AG04449 (cell line): ENCODE data around the gene HOXA13.

Source experiments
- CTCF ChIA-PET: fragments of 350-600 bp; formaldehyde crosslinking; extraction: SDS; loops from one replicate; lab custom pipeline; 2021; ENCODE audit warnings: antibody characterized with exemption; lab: Yijun Ruan, JAX
- POLR2A ChIA-PET: fragments of 400-600, 350-600 bp; formaldehyde crosslinking; extraction: SDS; loops from one replicate; lab custom pipeline; 2020; ENCODE audit warnings: antibody characterized with exemption, inconsistent platforms; lab: Yijun Ruan, JAX
- DNase-seq: peaks from one replicate; pipeline ENCODE4 v3.0.0-alpha.2; 2010; ENCODE audit warnings: low read depth, low spot score
- H3K4me3 ChIP-seq: 2 replicates; pipeline ENCODE4 v1.5.1; 2011; ENCODE audit warnings: low read depth, mild to moderate bottlenecking, control low read depth, low read length
- TF ChIP-seq, protein P1 (sequence below): IDR thresholded peaks from one replicate; pipeline ENCODE4 v1.5.1; 2011; ENCODE audit warnings: mild to moderate bottlenecking, moderate library complexity, low read length, control low read depth, inconsistent platforms; ENCODE audit not compliant: insufficient read depth; ENCODE audit errors: missing control alignments

The HOXA13 gene

DNA sequence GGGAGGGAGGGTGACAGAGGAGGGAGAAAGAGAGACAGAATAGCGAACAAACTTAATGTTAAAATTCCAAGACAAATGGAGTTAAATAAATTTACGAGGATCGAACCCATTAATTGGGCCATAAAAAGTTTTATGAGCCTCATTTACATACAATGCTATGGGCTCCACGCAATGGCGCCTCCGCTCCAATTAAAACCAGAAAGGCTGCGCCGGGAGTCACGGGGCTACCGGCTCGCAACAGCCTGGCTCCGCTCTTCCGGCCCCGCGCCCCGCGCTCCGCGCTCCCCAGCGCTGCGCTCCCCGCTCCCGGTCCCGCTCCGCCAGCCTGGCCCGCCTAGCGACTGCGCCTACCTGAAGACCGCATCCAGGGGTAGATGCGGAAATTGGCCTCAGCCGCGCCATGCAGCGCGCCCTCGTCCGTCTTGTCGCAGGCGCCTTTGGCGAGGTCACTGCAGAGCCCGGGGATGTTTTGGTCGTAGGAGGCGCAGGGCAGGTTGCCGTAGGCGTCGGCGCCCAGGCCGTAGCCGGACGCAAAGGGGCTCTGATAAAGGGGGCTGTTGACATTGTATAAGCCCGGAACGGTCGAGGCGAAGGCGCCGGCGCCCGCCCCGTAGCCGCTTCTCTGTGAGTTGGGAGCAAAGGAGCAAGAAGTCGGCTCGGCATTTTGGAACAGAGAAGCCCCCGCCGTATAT, 43.9 kb downstream of the HOXA13 start:
- H3K4me3 ChIP-seq: peak overlapping the region; percentile 64
- CTCF ChIA-PET: interaction anchor here (0.8 to 4.9 kb wide), 14 partner anchors 6 to 791 kb away, joined by 3 to 42 read pairs (median 4); partner anchors contain the start of genes HOXA5, HOXA6 and HOXA9
- DNase-seq: no peak
- POLR2A ChIA-PET: interaction anchor here (1.0 to 1.4 kb wide), 2 partner anchors 10 to 13 kb away, joined by 3 read pairs; partner anchors contain the start of gene HOXA9
- TF ChIP-seq, protein P1, sequence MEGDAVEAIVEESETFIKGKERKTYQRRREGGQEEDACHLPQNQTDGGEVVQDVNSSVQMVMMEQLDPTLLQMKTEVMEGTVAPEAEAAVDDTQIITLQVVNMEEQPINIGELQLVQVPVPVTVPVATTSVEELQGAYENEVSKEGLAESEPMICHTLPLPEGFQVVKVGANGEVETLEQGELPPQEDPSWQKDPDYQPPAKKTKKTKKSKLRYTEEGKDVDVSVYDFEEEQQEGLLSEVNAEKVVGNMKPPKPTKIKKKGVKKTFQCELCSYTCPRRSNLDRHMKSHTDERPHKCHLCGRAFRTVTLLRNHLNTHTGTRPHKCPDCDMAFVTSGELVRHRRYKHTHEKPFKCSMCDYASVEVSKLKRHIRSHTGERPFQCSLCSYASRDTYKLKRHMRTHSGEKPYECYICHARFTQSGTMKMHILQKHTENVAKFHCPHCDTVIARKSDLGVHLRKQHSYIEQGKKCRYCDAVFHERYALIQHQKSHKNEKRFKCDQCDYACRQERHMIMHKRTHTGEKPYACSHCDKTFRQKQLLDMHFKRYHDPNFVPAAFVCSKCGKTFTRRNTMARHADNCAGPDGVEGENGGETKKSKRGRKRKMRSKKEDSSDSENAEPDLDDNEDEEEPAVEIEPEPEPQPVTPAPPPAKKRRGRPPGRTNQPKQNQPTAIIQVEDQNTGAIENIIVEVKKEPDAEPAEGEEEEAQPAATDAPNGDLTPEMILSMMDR: no peak

DNA sequence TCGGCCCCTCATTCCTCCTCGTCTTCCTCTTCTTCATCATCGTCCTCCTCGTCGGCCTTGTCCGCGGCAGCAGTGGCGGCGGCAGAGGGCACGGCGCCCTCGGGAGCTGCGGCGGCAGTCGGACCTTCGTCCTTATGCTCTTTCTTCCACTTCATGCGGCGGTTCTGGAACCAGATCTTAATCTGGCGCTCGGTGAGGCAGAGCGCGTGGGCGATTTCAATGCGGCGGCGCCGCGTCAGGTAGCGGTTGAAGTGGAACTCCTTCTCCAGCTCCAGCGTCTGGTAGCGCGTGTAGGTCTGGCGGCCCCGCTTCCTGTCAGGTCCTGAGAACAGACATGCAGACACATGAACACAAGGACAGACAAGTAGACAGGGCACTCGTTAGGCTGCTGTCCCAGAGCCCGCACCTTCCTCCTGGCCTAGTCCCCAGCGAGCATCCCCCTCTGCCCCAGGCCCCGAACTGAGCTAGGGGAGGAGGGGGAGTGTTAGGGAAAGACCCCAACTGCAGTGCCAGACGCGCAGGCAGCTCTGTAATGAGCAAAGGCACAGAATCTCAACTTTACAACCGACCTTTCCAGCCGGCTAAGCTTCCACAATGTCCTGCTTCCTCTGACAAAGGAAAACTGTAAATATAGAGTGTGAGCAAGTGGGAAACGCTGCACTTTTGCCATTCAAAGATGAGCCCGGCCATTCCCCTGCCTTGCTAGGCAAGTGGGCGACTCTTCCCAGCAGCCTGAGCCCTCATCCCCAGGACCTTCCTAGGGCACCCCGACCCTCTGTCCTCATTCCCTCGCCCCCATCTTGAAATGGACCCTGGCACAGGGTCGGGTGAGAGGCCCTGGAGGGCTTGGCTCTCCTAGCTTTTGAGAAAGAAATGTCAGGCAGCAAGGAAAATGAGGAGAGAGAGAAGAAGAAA, 44.7 kb downstream of the HOXA13 start:
- TF ChIP-seq, protein P1: no peak
- peak overlapping the region; percentile 64 for H3K4me3 ChIP-seq
- CTCF ChIA-PET: interaction anchor here (0.8 to 4.9 kb wide), 3 partner anchors 13 to 785 kb away, joined by 3 to 38 read pairs (median 5); partner anchors contain the start of gene HOXA5

DNA sequence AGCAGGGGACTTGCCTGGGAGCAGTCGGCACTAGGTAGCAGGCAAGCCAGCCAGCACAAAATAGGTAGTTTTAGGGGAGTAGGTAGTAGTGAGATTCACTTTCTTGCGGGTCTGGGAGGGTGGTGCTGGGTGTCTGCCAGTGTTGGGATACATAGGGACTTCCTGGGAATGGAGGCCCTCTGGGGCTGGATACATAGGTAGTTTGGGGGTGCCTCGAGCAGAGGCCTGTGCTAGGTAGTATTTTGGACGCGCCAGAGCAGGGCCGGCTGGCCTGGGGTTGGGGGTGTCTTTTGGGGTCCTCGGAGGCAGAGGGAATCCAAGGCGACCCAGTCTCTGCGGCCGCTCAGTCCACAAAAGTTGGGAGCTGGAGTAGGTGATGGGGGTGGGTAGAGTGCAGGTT, 45.5 kb downstream of the HOXA13 start:
- CTCF ChIA-PET: interaction anchor here (0.9 to 4.9 kb wide), 3 partner anchors 9 to 22 kb away, joined by 3 to 38 read pairs (median 6); partner anchors contain the start of gene HOXA5
- no peak for DNase-seq
- TF ChIP-seq, protein P1: no peak
- no peak overlapping the region for H3K4me3 ChIP-seq
- POLR2A ChIA-PET: no interaction called here

More for the DNA sequence above, 44.7 kb downstream of the HOXA13 start:
- DNase-seq: no peak
- POLR2A ChIA-PET: no interaction called here

DNA sequence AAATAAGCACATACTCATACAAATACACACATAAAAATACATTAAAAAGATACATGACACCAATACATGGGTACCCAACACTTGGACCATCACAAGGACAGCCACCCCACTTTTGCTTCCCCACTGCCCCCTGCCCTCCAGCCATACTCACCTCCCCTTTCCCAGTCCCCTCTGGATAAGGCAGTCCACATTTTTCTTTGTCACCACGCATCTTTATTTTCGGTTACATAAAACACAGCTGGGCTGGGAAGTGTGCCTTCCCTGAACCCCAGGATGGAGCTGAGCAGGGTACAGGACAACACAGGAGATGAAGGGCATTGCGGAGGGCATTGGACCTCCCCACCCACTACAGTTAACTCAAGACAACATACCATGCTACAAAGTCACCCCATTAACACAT, 46.4 kb downstream of the HOXA13 start:
- TF ChIP-seq, protein P1: no peak
- DNase-seq: no peak
- H3K4me3 ChIP-seq: no peak overlapping the region
- ChIA-PET CTCF (interaction anchor here (0.5 to 4.9 kb wide), 5 partner anchors 8 to 466 kb away, joined by 3 to 38 read pairs (median 6); partner anchors contain the start of gene HOXA5), POLR2A (no interaction called here)

DNA sequence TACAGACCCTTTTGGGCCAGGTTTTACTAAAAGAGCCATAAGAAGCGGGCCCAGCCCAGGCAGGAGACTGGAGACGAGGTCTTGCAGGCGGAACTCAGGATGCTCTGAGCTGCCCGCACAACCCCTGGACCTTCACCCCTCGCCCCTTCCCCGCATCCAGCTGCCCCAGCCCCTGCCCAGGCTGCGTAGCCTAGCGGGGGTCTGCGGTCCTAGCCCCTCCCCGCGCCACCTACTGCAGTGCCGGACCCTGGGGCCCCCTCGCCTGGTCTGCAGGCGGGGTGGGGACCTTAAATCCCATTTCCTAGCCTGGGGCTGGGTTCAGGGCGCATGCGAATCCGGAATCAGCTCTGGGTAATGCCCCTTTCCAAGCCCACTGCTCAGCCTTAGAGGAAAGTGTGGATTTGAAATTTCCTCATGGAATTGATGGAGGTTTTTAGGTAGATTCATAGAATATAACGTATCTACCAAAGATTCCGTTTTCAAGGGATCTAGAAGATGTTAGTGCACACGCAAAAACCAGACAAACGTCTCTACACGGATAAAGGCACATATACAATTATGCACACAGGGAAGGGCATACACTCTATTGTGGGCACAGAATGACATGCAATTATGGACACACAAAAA, 47.0 kb downstream of the HOXA13 start:
- peak overlapping the region; percentile 72 for H3K4me3 ChIP-seq
- ChIA-PET POLR2A (no interaction called here), CTCF (interaction anchor here (1.0 to 4.9 kb wide), 8 partner anchors 9 to 466 kb away, joined by 3 to 38 read pairs (median 5); partner anchors contain the start of genes HOXA5 and HOXA9)
- TF ChIP-seq, protein P1: no peak
- DNase-seq: no peak
